Chondrocyte (in vitro differentiated cells): Measurements from ENCODE around the gene RAB28. TPM values are rescaled to one million over a fixed set of nuclear protein-coding genes. Genes with fewer than 3 reads are reported as not detected.

Experiments used
- DNase-seq: peaks from one replicate; pipeline ENCODE4 v3.0.0; 2021; ENCODE audit warnings: mixed read lengths, low spot score
- H3K27ac Mint-ChIP-seq: one replicate; pipeline ENCODE4 v1.8.0; 2021; ENCODE audit warnings: mild to moderate bottlenecking, moderate library complexity, mixed read lengths; ENCODE audit not compliant: unreplicated experiment
- H3K27me3 Mint-ChIP-seq: 2 replicates; pipeline ENCODE4 v1.8.0; 2021; ENCODE audit warnings: low read depth, mixed read lengths
- H3K36me3 Mint-ChIP-seq: 2 replicates; pipeline ENCODE4 v1.8.0; 2021; ENCODE audit warnings: low read depth, mixed read lengths
- H3K4me1 Mint-ChIP-seq: 2 replicates; pipeline ENCODE4 v1.8.0; 2021; ENCODE audit warnings: low read depth, mild to moderate bottlenecking, mixed read lengths
- H3K4me3 Mint-ChIP-seq: one replicate; pipeline ENCODE4 v1.8.0; 2021; ENCODE audit warnings: mild to moderate bottlenecking, moderate library complexity, mixed read lengths; ENCODE audit not compliant: unreplicated experiment
- H3K9me3 Mint-ChIP-seq: 2 replicates; pipeline ENCODE4 v1.8.0; 2021; ENCODE audit warnings: low read depth, mixed read lengths
- total RNA-seq: library from RNA; stranded (reverse); gene quantifications from 3 replicates; pipeline ENCODE4 v1.2.1, GENCODE V29; 2021
- TF ChIP-seq, protein P1 (sequence below): fragments of 200-600 bp; sonication (generic); IDR thresholded peaks from 2 replicates; pipeline ENCODE4 v1.5.0; 2021; ENCODE audit warnings: antibody characterized with exemption, mild to moderate bottlenecking, moderate library complexity

The RAB28 gene
- total RNA-seq, 1 donor from 2014 or later: 11.3 TPM

DNA sequence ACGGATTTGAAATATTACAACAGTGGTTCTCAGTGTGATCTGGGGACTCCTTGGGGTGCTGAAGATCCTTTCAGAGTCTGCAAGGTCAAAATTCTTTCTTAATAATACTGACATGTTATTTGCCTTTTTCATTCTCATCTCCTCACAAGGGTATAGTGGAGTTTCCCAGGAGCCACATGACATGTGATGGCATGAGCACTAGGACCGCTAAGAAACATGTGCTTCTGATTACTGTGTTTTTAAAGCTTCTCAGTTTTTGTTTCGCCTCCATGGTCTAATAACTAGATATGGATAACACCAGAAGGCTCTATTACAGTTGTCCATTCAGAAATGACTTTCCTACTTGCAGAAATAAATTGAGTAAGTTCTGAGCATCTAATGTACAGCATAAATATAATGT, 156.1 kb downstream of the RAB28 start:
- H3K4me3 Mint-ChIP-seq: no peak overlapping the region
- H3K36me3 Mint-ChIP-seq: no peaks in the 10 kb centered on the region
- peaks cover 3% of the 10 kb centered on the region for H3K9me3 Mint-ChIP-seq
- H3K27me3 Mint-ChIP-seq: no peaks in the 10 kb centered on the region
- no peak overlapping the region for H3K27ac Mint-ChIP-seq
- TF ChIP-seq, protein P1, sequence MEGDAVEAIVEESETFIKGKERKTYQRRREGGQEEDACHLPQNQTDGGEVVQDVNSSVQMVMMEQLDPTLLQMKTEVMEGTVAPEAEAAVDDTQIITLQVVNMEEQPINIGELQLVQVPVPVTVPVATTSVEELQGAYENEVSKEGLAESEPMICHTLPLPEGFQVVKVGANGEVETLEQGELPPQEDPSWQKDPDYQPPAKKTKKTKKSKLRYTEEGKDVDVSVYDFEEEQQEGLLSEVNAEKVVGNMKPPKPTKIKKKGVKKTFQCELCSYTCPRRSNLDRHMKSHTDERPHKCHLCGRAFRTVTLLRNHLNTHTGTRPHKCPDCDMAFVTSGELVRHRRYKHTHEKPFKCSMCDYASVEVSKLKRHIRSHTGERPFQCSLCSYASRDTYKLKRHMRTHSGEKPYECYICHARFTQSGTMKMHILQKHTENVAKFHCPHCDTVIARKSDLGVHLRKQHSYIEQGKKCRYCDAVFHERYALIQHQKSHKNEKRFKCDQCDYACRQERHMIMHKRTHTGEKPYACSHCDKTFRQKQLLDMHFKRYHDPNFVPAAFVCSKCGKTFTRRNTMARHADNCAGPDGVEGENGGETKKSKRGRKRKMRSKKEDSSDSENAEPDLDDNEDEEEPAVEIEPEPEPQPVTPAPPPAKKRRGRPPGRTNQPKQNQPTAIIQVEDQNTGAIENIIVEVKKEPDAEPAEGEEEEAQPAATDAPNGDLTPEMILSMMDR: no peak
- peaks cover 2% of the 10 kb centered on the region for H3K4me1 Mint-ChIP-seq
- DNase-seq: no peak

DNA sequence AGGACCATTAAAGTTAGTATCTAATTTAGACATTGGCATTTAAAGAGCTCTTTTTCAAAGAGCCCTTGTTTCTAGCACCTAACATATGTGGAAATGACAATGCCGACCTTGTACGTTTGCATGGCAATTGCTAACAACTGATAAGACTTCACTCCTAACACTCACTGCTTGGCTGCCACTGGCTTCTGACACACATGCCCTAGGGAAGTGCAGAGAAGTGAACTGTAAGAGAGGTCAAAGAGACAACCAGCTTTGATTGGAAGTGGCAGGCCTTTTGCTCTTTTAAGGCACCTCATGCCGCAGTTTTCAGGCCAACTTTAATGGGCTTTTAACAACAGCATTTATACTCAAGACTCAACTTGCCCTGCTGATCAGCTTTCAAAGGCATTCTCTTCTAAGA, 158.4 kb downstream of the RAB28 start:
- H3K9me3 Mint-ChIP-seq: peaks cover 8% of the 10 kb centered on the region
- no peak overlapping the region for H3K4me3 Mint-ChIP-seq
- DNase-seq: no peak
- no peaks in the 10 kb centered on the region for H3K27me3 Mint-ChIP-seq
- H3K27ac Mint-ChIP-seq: no peak overlapping the region
- TF ChIP-seq, protein P1: no peak
- H3K36me3 Mint-ChIP-seq: peaks cover 2% of the 10 kb centered on the region
- peaks cover 12% of the 10 kb centered on the region for H3K4me1 Mint-ChIP-seq

DNA sequence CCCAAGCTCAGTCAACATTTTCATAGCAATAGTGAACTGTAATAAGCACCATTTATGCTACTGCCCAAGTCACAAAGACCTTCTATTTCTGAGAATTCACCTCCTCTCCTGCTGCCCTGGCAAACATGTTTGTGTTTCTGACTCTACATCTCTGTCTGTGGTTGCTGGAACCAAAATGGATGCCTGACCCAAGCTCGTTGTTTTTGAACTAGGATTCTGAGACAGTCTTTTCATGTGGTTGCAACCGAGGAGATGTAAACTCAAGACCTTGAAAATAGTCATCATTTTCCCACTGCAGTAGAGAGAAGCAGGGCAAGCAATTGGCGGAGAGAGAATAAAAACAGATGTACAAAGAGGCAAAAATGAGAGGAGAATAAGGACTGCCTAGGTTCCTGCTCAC, 160.2 kb downstream of the RAB28 start:
- peaks cover 21% of the 10 kb centered on the region for H3K9me3 Mint-ChIP-seq

DNA sequence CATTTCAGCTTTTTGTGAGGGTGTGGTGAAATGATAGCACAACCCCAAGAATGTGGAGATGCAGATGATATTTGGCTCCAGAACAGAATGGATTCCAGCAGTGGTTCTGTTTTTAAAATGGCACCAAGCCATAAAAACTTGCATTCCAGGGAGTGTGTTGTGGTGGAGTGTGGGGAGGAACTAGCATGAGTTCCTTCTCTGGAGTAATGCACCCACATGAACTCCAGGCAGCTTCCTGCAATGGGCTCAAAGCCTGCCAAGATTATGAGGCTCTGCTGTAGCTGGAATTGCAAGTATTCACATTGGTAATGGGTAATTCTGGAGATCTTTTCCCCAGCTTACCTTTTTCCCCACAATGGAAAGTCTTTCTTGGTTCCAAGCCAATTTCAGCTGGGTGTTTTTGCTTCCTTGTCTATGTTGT, 161.4 kb downstream of the RAB28 start:
- H3K36me3 Mint-ChIP-seq: peaks cover 2% of the 10 kb centered on the region
- no peak overlapping the region for H3K4me3 Mint-ChIP-seq
- peak overlapping the region; percentile 34 for H3K27ac Mint-ChIP-seq
- H3K4me1 Mint-ChIP-seq: peaks cover 12% of the 10 kb centered on the region
- TF ChIP-seq, protein P1: no peak
- H3K27me3 Mint-ChIP-seq: no peaks in the 10 kb centered on the region
- peaks cover 21% of the 10 kb centered on the region for H3K9me3 Mint-ChIP-seq
- no peak for DNase-seq

More for the DNA sequence above, 160.2 kb downstream of the RAB28 start:
- peaks cover 2% of the 10 kb centered on the region for H3K36me3 Mint-ChIP-seq
- H3K4me1 Mint-ChIP-seq: peaks cover 12% of the 10 kb centered on the region
- no peaks in the 10 kb centered on the region for H3K27me3 Mint-ChIP-seq
- no peak overlapping the region for H3K27ac Mint-ChIP-seq
- no peak overlapping the region for H3K4me3 Mint-ChIP-seq
- no peak for DNase-seq
- TF ChIP-seq, protein P1: no peak

Other genes with a start within 250 kb of the RAB28 start
- gene NKX3-2, start 60.2 kb upstream of the RAB28 start, total RNA-seq: 2.4 to 4.9 TPM (median 3.4 TPM) in 3 replicates
- 31.7 to 35.8 TPM (median 35.0 TPM) in 3 replicates for gene BOD1L1, start 143.4 kb upstream of the RAB28 start, total RNA-seq